ENCODE results near the gene VWA7.

DNA sequence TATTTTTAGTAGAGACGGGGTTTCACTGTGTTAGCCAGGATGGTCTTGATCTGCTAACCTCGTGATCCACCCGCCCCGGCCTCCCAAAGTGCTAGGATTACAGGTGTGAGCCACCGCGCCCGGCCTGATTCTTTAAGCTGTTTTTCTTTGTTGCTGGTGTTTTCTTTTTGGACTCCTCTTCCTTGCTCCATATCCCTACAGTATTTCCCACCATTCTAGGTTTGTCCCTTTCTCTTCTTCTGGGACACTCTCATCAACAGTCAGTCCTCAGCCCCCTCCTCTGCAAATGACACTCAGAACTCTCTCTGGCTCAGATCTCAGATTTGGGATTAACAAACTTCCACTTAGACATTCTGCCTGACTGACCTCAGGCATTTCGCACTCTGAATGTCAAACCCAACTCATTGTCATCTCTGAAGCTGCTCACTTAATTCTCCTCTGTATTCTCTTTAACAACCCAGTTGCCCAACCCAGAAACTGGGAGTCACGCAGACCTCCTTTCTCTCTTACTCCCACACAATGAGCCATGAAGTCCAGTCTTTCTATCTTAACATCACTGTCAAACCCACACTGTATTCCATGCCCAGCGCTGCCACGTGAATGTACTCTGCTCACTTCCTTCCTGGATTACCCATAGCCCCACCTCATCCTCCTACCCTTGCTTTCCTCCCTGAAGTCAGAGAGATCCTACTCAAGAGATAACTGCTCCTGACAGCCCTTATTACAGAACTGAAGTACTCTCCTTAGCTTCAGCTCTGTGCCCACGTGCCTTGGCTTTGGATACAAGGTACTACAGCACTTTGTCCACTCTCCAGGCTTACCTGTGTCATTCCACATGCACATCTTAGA, 51.4 kb downstream of the VWA7 start:
- no peak for TF ChIP-seq YY1 (IDR thresholded peaks at IDR 0.05; ENCODE audit: insufficient read depth, insufficient read length)
- no peak for TF ChIP-seq SUZ12 (IDR thresholded peaks at IDR 0.05; ENCODE audit: extremely low read depth, insufficient read depth, insufficient read length)
- TF ChIP-seq ZNF274 (IDR thresholded peaks at IDR 0.05; ENCODE audit: low read depth, low read length): no peak
